GM23338 (cell line): Measurements from ENCODE around the gene UBAC2. TPM values are rescaled to one million over a fixed set of nuclear protein-coding genes. Genes with fewer than 3 reads are reported as not detected.

Source experiments
- ATAC-seq: fragments of 200-7000 bp; cut with Tn5 transposase; 3 replicates; pipeline ENCODE4 v1.9.1; 2020
- DNase-seq: peaks from one replicate; pipeline ENCODE4 v3.0.0-alpha.2; 2015; ENCODE audit warnings: low spot score
- H2AFZ ChIP-seq: fragments of 200-600 bp; sonication (generic); 2 replicates; pipeline ENCODE4 v1.8.0; 2016; ENCODE audit warnings: antibody characterized with exemption, mild to moderate bottlenecking, moderate library complexity
- H3F3A ChIP-seq: fragments of 200-600 bp; sonication (generic); replicated peaks from 2 replicates; pipeline ENCODE4 v1.8.0; 2017; ENCODE audit warnings: antibody characterized with exemption, mixed run types, low read depth
- H3K27ac ChIP-seq: fragments of 200-600 bp; sonication (generic); 2 replicates; pipeline ENCODE4 v1.6.1; 2016; ENCODE audit warnings: low read depth
- H3K27me3 ChIP-seq: fragments of 200-600 bp; sonication (generic); 2 replicates; pipeline ENCODE4 v1.8.0; 2016; ENCODE audit warnings: mild to moderate bottlenecking, mixed run types, moderate library complexity; ENCODE audit not compliant: insufficient read depth
- H3K36me3 ChIP-seq: fragments of 200-600 bp; sonication (generic); 2 replicates; pipeline ENCODE4 v1.8.0; 2016; ENCODE audit warnings: mild to moderate bottlenecking; ENCODE audit not compliant: insufficient read depth
- H3K4me1 ChIP-seq: fragments of 200-600 bp; sonication (generic); 2 replicates; pipeline ENCODE4 v1.8.0; 2016; ENCODE audit warnings: mild to moderate bottlenecking, moderate library complexity; ENCODE audit not compliant: insufficient read depth
- H3K4me2 ChIP-seq: fragments of 200-600 bp; sonication (generic); 2 replicates; pipeline ENCODE4 v1.7.1; 2017; ENCODE audit warnings: mixed run types
- H3K4me3 ChIP-seq: fragments of 200-600 bp; sonication (generic); 2 replicates; pipeline ENCODE4 v1.6.1; 2016; ENCODE audit warnings: mixed run types
- H3K79me2 ChIP-seq: fragments of 200-600 bp; sonication (generic); replicated peaks from 2 replicates; pipeline ENCODE4 v1.8.0; 2017; ENCODE audit warnings: mild to moderate bottlenecking; ENCODE audit not compliant: insufficient read depth
- H3K9me2 ChIP-seq: fragments of 200-600 bp; sonication (generic); 2 replicates; pipeline ENCODE4 v1.8.0; 2017; ENCODE audit not compliant: insufficient read depth
- H4K20me1 ChIP-seq: fragments of 200-600 bp; sonication (generic); replicated peaks from 2 replicates; pipeline ENCODE4 v1.8.0; 2017; ENCODE audit warnings: mild to moderate bottlenecking; ENCODE audit not compliant: insufficient read depth
- H3K27ac Mint-ChIP-seq: 2 replicates; pipeline ENCODE4 v1.8.0; 2020; ENCODE audit warnings: inconsistent platforms, mild to moderate bottlenecking, moderate library complexity, mixed read lengths
- H3K27me3 Mint-ChIP-seq: 3 replicates; pipeline ENCODE4 v1.8.0; 2022; ENCODE audit warnings: low read depth, mild to moderate bottlenecking, moderate library complexity, mixed read lengths, inconsistent platforms; ENCODE audit not compliant: insufficient read depth, poor library complexity
- H3K36me3 Mint-ChIP-seq: 3 replicates; pipeline ENCODE4 v1.8.0; 2021; ENCODE audit warnings: low read depth, mild to moderate bottlenecking, inconsistent platforms, moderate library complexity, mixed read lengths
- H3K4me1 Mint-ChIP-seq: 3 replicates; pipeline ENCODE4 v1.8.0; 2020; ENCODE audit warnings: mild to moderate bottlenecking, inconsistent platforms, mixed read lengths
- H3K4me3 Mint-ChIP-seq: 3 replicates; pipeline ENCODE4 v1.8.0; 2021; ENCODE audit warnings: moderate library complexity, mild to moderate bottlenecking, inconsistent platforms, mixed read lengths
- H3K9me3 Mint-ChIP-seq: 3 replicates; pipeline ENCODE4 v1.8.0; 2020; ENCODE audit warnings: moderate library complexity, mild to moderate bottlenecking, inconsistent platforms, mixed read lengths
- CREB1 ChIP-seq: fragments of 250-450 bp; sonication (Bioruptor Pico); IDR thresholded peaks from 2 replicates; pipeline ENCODE4 v1.5.0; 2020; ENCODE audit warnings: low read depth, mild to moderate bottlenecking, moderate library complexity
- ETS1 ChIP-seq: IDR thresholded peaks from 2 replicates; pipeline ENCODE4 v1.6.1; 2016; ENCODE audit warnings: antibody characterized with exemption
- EZH2 ChIP-seq: fragments of 200-600 bp; sonication (generic); IDR thresholded peaks from one replicate; pipeline ENCODE4 v1.8.0; 2017; ENCODE audit warnings: antibody characterized with exemption, mild to moderate bottlenecking, low read depth; ENCODE audit not compliant: unreplicated experiment
- EZH2phosphoT487 ChIP-seq: fragments of 200-600 bp; sonication (generic); IDR thresholded peaks from one replicate; pipeline ENCODE4 v1.8.1; 2018; ENCODE audit warnings: antibody characterized with exemption; ENCODE audit not compliant: unreplicated experiment
- JUNB ChIP-seq: IDR thresholded peaks from one replicate; pipeline ENCODE4 v1.6.1; 2016; ENCODE audit warnings: antibody characterized with exemption; ENCODE audit not compliant: unreplicated experiment
- NANOG ChIP-seq: IDR thresholded peaks from 2 replicates; pipeline ENCODE4 v1.6.1; 2016; ENCODE audit warnings: antibody characterized with exemption, borderline replicate concordance
- POLR2AphosphoS5 ChIP-seq: IDR thresholded peaks from 2 replicates; pipeline ENCODE4 v1.6.1; 2016; ENCODE audit warnings: antibody characterized with exemption, low read depth
- REST ChIP-seq: IDR thresholded peaks from one replicate; pipeline ENCODE4 v1.6.1; 2018; ENCODE audit warnings: antibody characterized with exemption; ENCODE audit not compliant: unreplicated experiment
- STAT1 ChIP-seq: IDR thresholded peaks from one replicate; pipeline ENCODE4 v1.6.1; 2016; ENCODE audit warnings: antibody characterized with exemption; ENCODE audit not compliant: unreplicated experiment
- ZNF114 ChIP-seq: fragments of 250-450 bp; sonication (Bioruptor Pico); IDR thresholded peaks from 2 replicates; pipeline ENCODE4 v1.5.0; 2020; ENCODE audit warnings: mild to moderate bottlenecking, moderate library complexity
- ZNF331 ChIP-seq: fragments of 250-450 bp; sonication (Bioruptor Pico); IDR thresholded peaks from 2 replicates; pipeline ENCODE4 v1.5.0; 2020; ENCODE audit warnings: low read depth, mild to moderate bottlenecking, moderate library complexity
- ZNF462 ChIP-seq: fragments of 250-450 bp; sonication (Bioruptor Pico); IDR thresholded peaks from 2 replicates; pipeline ENCODE4 v1.5.0; 2020; ENCODE audit warnings: mild to moderate bottlenecking, moderate library complexity
- polyA plus RNA-seq: library from polyadenylated mRNA; unstranded; fragments of >200 nt; fragmentation: Nextera tagmentation; extraction: Ambion mirVana; gene quantifications from 2 replicates; pipeline ENCODE4 v1.2.1, GENCODE V29; 2016
- total RNA-seq: library from RNA; depleted of rRNA; stranded (reverse); fragments of >200 nt; shearing (Covaris generic); gene quantifications from 2 replicates; pipeline ENCODE4 v1.2.3, GENCODE V29; 2014

UBAC2 gene
- total and polyA plus RNA-seq, 2 experiments from 2014 or later, result 37.9 to 76.9 TPM

- no peak for TF ChIP-seq EZH2phosphoT487
- no peak for TF ChIP-seq ETS1
Observed at GRCh38 chr13:99426426-99426825, 225.8 kb downstream of the UBAC2 start (continued).

GRCh38 chr13:99429670-99430069 lies 229.0 kb downstream of the UBAC2 start:
- 0 out of 2 replicates have a peak, but pooled peaks cover 7% of the 10 kb centered on the region for H3F3A ChIP-seq
- H3K27ac ChIP-seq, result no peak overlapping the region
- peaks cover 21% of the 10 kb centered on the region for H3K4me1 Mint-ChIP-seq
- no peak overlapping the region for H2AFZ ChIP-seq
- TF ChIP-seq ZNF331 (CRISPR knock-in tag) (no peak), ZNF462 (CRISPR knock-in tag) (no peak), ETS1 (no peak), REST (no peak), STAT1 (no peak), NANOG (no peak), CREB1 (CRISPR knock-in tag) (no peak), ZNF114 (no peak), EZH2 (no peak), POLR2AphosphoS5 (no peak), EZH2phosphoT487 (no peak), JUNB (no peak)
- no peak overlapping the region for H3K4me3 ChIP-seq
- no peak overlapping the region for H3K4me3 Mint-ChIP-seq
- no peaks in the 10 kb centered on the region for H3K36me3 ChIP-seq
- peaks cover 5% of the 10 kb centered on the region for H3K27me3 Mint-ChIP-seq
- H3K9me2 ChIP-seq, result no peaks in the 10 kb centered on the region; the same call in 1 of the 2 replicates
- no peaks in the 10 kb centered on the region; the same call in 2 of the 3 replicates for H3K36me3 Mint-ChIP-seq
- no peak overlapping the region for H3K27ac Mint-ChIP-seq
- no peaks in the 10 kb centered on the region for H4K20me1 ChIP-seq
- H3K79me2 ChIP-seq, result no peaks in the 10 kb centered on the region
- ATAC-seq (no peak), DNase-seq (no peak)
- H3K4me2 ChIP-seq, result no peak overlapping the region
- no peaks in the 10 kb centered on the region for H3K27me3 ChIP-seq
- peaks cover 3% of the 10 kb centered on the region; the same call in 1 of the 2 replicates for H3K4me1 ChIP-seq
- no peaks in the 10 kb centered on the region; the same call in 2 of the 3 replicates for H3K9me3 Mint-ChIP-seq
